HG02623 (cell line): Measurements from ENCODE around the gene EPB41L2.
"Not testable (repeated sequence)": the region's sequence is repeated elsewhere in the genome, so short reads cannot be mapped to it uniquely, and the experiment has no call there.

Experiments used
- ATAC-seq: cut with Tn5 transposase; IDR thresholded peaks from one replicate; pipeline ENCODE4 v1.9.1; 2021; ENCODE audit warnings: moderate library complexity; ENCODE audit not compliant: unreplicated experiment

Gene EPB41L2

GRCh38 chr6:130920969-130921368 lies 142.1 kb downstream of the EPB41L2 start:
- ATAC-seq = no peak

GRCh38 chr6:130918171-130918570 lies 144.9 kb downstream of the EPB41L2 start:
- ATAC-seq = no peak

DNA sequence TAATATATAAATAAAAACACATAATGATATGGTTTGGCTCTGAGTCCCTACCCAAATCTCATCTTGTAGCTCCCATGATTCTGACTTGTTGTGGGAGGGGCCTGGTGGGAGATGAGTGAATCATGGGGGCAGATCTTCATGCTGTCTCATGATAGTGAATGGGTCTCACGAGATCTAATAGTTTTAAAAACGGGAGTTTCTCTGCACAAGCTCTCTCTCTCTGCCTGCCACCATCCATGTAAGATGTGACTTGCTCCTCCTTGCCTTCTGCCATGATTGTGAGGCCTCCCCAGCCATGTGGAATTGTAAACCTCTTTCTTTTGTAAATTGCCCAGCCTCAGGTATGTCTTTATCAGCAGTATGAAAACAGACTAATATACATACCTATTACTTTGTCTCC lies 147.4 kb downstream of the EPB41L2 start:
- ATAC-seq = not testable (repeated sequence)

- peak; percentile 60 for ATAC-seq
These were observed 149.9 kb downstream of the EPB41L2 start for GRCh38 chr6:130913120-130913519.

- no peak for ATAC-seq
These were observed 150.6 kb downstream of the EPB41L2 start for GRCh38 chr6:130912434-130912833.

GRCh38 chr6:130908958-130909357 lies 154.1 kb downstream of the EPB41L2 start:
- no peak for ATAC-seq

DNA sequence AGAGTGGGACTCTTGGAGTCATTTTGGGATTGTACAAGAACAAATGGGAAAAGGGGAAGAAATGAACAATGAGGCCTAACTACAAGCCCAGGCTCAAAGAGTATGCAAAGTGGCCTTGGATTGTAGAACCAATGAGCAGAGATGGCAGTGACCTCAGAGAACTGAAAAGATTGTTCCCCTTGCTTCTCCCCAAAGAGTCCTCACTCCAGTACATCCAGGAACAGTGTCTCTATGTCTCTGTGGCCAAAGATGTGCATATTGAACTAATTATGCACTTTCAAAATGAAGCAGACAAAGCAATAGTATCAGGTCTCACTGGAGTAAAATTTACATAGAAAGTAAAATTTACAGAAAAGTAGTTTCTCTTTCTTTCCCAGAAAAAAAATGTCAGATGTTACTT lies 154.9 kb downstream of the EPB41L2 start:
- ATAC-seq = peak; percentile 52

GRCh38 chr6:130907687-130908086 lies 155.4 kb downstream of the EPB41L2 start:
- ATAC-seq = no peak

GRCh38 chr6:130906736-130907381 lies 156.2 kb downstream of the EPB41L2 start:
- ATAC-seq = peak; percentile 43

- no peak for ATAC-seq
These were observed 159.4 kb downstream of the EPB41L2 start for GRCh38 chr6:130903602-130904001.

DNA sequence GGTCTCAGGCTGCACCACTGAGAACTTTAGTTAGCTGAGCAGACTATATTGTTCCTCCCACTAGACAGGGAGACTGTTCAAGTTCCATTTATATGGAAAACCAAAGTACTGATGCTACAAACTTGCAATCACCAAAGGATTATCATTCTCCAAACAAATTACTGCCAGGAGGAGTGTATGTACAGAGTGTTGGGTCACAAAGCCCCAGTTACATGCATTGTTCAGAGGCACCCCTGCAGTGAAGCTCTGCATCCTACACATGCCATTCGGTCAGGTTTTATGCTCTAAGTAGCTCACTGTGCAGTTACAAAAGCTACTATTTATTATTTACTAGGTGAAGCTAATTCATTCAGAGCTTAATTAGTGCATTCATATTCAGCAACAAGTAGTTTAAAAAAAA lies 160.0 kb downstream of the EPB41L2 start:
- no peak for ATAC-seq

DNA sequence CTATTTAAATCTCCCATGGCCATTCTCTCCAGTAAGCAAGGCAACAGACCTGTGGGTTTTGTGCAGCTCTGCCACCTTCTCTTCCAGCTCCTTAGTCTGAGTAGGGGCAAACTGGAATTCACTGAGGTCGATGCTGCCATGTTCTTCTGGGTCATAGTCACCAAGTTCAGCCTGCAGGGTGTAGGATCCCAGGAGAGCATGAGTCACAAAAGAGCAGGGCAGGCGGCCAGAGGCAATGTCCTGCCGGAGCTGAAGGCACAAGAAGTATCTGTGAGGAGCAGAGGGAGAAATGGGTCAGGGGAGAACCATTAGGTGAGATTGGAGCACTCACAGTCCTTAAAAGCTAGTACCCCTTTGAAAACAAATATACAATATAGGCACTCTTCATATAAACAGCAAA lies 162.1 kb downstream of the EPB41L2 start:
- ATAC-seq = no peak

DNA sequence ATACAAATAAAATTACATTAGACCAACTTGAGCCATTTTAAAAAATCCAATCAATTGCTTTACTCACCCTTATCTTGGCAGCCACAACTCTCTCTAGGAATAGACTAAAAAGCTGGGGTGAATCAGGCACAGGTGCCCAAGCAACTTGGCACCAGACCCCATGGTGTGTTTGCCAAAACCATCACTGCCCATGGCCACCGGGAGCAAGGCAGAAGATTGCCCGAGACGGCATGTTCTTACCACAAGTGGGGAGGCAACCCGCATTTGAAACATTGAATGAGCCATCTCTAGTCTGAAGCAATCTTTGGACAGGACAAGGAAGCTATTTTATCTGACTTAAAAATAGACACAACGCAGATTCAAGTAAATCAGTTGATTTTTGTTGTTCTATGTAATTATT lies 166.8 kb downstream of the EPB41L2 start:
- no peak for ATAC-seq

DNA sequence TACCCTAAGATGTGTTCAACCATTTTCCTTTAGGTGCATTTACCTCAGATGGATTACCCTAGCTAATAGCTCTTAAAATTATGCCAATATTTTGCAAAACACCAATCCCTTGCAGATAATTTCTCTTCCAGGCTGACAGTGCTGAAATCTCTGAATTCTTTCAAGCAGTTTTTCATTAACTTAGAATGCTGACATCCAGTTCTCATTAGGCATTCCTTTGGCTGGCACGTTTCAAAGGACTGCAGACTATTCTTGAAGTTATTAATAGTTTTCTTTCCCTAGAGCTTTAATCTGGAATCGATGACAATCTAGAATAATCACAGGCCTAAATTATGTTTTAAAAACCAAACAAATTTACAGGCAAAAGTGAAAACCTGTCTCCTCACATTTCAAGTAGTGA lies 167.5 kb downstream of the EPB41L2 start:
- ATAC-seq = no peak

DNA sequence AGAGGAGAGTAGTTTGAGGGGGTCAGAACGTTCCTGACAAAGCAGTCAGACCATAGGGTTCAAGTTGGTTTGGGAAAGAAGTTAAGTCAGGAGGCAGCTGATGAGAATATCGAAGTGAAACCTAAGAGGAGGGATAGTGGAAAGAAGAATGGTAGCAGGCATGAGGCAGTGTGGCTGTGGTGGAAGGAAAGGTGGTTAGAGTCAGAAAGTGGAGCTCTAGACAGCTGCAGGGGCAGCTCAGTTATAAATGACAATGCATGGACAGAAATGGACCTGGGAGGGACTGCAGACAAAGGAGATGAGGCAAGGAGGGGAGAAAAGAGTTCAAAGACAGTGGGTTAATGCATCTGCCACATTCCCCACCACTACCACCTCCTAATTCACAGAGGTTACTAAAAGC lies 169.3 kb downstream of the EPB41L2 start:
- ATAC-seq = no peak

- no peak for ATAC-seq
These were observed 169.8 kb downstream of the EPB41L2 start for GRCh38 chr6:130893277-130893676.

DNA sequence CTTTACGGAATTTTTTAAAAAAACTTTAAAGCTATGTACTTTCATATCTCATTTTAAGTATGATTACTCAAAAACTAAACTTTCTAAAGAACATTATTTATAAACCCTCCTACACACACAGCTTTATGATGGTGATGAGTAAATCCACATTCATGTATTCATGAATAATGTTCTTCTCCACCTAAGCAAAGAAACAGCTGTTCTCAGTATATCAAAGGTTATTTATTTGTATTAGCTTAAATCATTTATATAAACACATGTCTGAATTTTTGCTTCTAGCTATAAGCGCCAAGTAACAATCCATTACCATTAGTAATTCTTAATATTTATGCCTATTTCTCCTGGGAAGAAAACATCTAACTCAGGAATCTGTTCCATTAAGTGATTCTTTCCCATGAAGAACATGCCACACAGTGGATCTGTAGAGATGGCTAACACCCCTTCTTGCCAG lies 172.5 kb downstream of the EPB41L2 start:
- no peak for ATAC-seq

GRCh38 chr6:130889423-130889822 lies 173.6 kb downstream of the EPB41L2 start:
- no peak for ATAC-seq

DNA sequence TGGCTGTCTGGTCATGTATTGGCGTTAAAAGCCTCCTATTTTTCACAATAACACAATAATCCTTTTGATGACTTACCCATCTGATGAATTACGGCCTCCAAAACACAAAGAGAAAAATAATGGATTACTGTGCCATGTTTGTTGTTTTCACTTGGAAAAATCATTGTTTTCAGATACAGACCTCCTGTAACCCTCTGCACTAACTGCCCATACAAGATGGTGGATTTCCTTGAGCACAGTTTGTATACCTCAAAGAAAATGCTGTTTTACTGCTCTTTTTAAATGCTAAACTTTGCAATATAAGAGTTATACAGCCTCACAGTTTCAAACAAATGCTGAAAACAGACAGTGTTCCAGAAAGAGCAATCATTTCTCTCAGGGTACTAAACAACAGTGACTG lies 174.8 kb downstream of the EPB41L2 start:
- no peak for ATAC-seq

DNA sequence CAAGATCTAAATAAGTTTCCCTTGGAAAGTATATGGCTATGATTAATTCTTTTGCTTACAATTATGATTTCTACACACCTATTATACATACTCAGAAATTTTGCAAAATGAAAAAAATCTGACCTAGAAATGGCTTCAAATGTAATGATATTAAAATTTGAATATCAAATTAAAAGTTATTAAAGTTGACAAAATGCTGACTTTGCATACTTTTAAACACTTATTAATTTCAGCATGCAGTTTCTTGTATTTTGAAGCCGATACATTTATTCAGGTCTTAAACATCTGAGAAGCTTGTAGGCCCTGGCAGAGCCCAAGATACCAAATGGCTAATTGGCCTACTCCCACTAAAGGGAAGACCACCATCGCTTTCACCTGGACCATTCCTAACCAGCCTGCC lies 176.1 kb downstream of the EPB41L2 start:
- ATAC-seq = no peak

- peak; percentile 88 for ATAC-seq
These were observed 177.5 kb downstream of the EPB41L2 start for GRCh38 chr6:130885392-130886192.

DNA sequence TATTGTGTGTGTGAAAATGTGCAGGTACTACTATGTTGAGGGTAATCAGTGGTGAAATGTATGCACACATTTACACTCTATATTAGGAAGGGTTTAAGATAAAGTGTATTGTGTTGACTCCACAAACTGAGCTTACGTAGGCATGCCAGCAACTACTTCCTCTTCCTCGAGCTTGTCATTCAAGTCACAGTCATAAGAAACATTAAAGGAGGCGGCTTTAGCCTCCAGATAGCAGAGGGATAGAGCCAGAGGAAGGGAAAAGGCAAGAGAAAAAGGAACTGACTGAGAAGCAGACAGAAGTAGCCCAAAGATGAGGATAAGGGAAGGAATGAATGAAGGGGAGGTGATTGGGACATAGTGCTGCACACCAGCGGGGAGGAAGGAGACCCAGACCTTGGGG lies 180.7 kb downstream of the EPB41L2 start:
- no peak for ATAC-seq
